Thymus (tissue), 11 donors: ENCODE measurements around the gene CHL1. TPM values are rescaled to one million over a fixed set of nuclear protein-coding genes. Genes with fewer than 3 reads are reported as not detected.

Experiments used
- DNase-seq, 9 donors: peaks; one replicate each; pipeline ENCODE4 v3.0.0-alpha.2; 2013; ENCODE audit warnings: low spot score in 9 of 9, low read depth in 6 of 9, missing footprints in 1 of 9
- H3K27ac ChIP-seq, 2 donors: one replicate each; pipeline ENCODE4 v1.5.1; 2013; ENCODE audit warnings: control low read depth in 1 of 2, low read depth in 1 of 2, low read length in 1 of 2, mild to moderate bottlenecking in 1 of 2, moderate library complexity in 1 of 2
- H3K27me3 ChIP-seq, 2 donors: one replicate each; pipeline ENCODE4 v1.5.1; 2013; ENCODE audit warnings: low read length in 1 of 2; ENCODE audit not compliant: control insufficient read depth in 2 of 2, insufficient read depth in 1 of 2
- H3K36me3 ChIP-seq, 2 donors: one replicate each; pipeline ENCODE4 v1.5.1; 2013; ENCODE audit warnings: low read length in 1 of 2, mild to moderate bottlenecking in 1 of 2, moderate library complexity in 1 of 2; ENCODE audit not compliant: control insufficient read depth in 2 of 2, insufficient read depth in 2 of 2
- H3K4me1 ChIP-seq, 2 donors: one replicate each; pipeline ENCODE4 v1.5.1; 2013; ENCODE audit warnings: low read length in 2 of 2; ENCODE audit not compliant: control insufficient read depth in 2 of 2, insufficient read depth in 2 of 2
- H3K4me3 ChIP-seq, 2 donors: one replicate each; pipeline ENCODE4 v1.5.1; 2013; ENCODE audit warnings: low read length in 2 of 2, control low read depth in 1 of 2, mild to moderate bottlenecking in 1 of 2
- H3K9me3 ChIP-seq, 2 donors: one replicate each; pipeline ENCODE4 v1.5.1; 2013; ENCODE audit warnings: low read length in 1 of 2, mild to moderate bottlenecking in 1 of 2; ENCODE audit not compliant: control insufficient read depth in 2 of 2, insufficient read depth in 1 of 2
- WGBS: extraction: QIAGEN DNeasy Blood & Tissue Kit; methylation state at CpG from one replicate; pipeline ENCODE4 v1.1.7; 2013; 5-methylcytosine and 5-hydroxymethylcytosine counted together
- polyA plus RNA-seq: library from polyadenylated mRNA; stranded (reverse); fragments of 200-250 nt; gene quantifications from one replicate; pipeline ENCODE4 v1.2.3, GENCODE V29; 2013
- total RNA-seq: library from RNA; stranded (reverse); fragments of 120-200 nt; gene quantifications from one replicate; pipeline ENCODE4 v1.2.4, GENCODE V29; 2013
- donor health status: healthy.

Gene CHL1
- total and polyA plus RNA-seq, 2 donors, result 0.66 to 1.5 TPM

- no peaks in the 10 kb centered on the region for H3K4me1 ChIP-seq
- no peaks in the 10 kb centered on the region for H3K36me3 ChIP-seq
- DNase-seq, result peak in 2 of 9 donors; percentile 1 to 2
- H3K27me3 ChIP-seq, result no peaks in the 10 kb centered on the region
- H3K4me3 ChIP-seq, result no peak overlapping the region
- H3K27ac ChIP-seq, result no peak overlapping the region
- no peaks in the 10 kb centered on the region for H3K9me3 ChIP-seq
Measured at GRCh38 chr3:414063-414462, 217.5 kb downstream of the CHL1 start.

GRCh38 chr3:418239-418929 is 221.8 kb downstream of the CHL1 start:
- H3K9me3 ChIP-seq, result no peaks in the 10 kb centered on the region
- H3K36me3 ChIP-seq, result no peaks in the 10 kb centered on the region
- WGBS, result 70% methylated on average over 7 of the region's 7 CpGs
- H3K4me1 ChIP-seq, result no peaks in the 10 kb centered on the region
- no peaks in the 10 kb centered on the region for H3K27me3 ChIP-seq
- no peak overlapping the region for H3K27ac ChIP-seq
- no peak overlapping the region for H3K4me3 ChIP-seq
- DNase-seq, result no peak

- Histone ChIP-seq H3K4me3 (no peak overlapping the region), H3K4me1 (no peaks in the 10 kb centered on the region), H3K27me3 (no peaks in the 10 kb centered on the region), H3K27ac (no peak overlapping the region), H3K36me3 (no peaks in the 10 kb centered on the region), H3K9me3 (no peaks in the 10 kb centered on the region)
- no peak for DNase-seq
- WGBS, result 93% methylated on average over 5 of the region's 5 CpGs
Measured at GRCh38 chr3:420584-420983, 224.0 kb downstream of the CHL1 start.

GRCh38 chr3:425079-425478 is 228.5 kb downstream of the CHL1 start:
- Histone ChIP-seq H3K27me3 (no peaks in the 10 kb centered on the region), H3K36me3 (no peaks in the 10 kb centered on the region), H3K27ac (no peak overlapping the region), H3K4me1 (no peaks in the 10 kb centered on the region), H3K4me3 (no peak overlapping the region), H3K9me3 (no peaks in the 10 kb centered on the region)
- 94% methylated on average over 3 of the region's 3 CpGs for WGBS
- no peak for DNase-seq

- no peaks in the 10 kb centered on the region for H3K9me3 ChIP-seq
- H3K4me1 ChIP-seq, result no peaks in the 10 kb centered on the region
- H3K27me3 ChIP-seq, result no peaks in the 10 kb centered on the region
- no peaks in the 10 kb centered on the region for H3K36me3 ChIP-seq
- 75% methylated on average over 1 of the region's 1 CpG for WGBS
- no peak for DNase-seq
- H3K27ac ChIP-seq, result no peak overlapping the region
- H3K4me3 ChIP-seq, result no peak overlapping the region
Measured at GRCh38 chr3:426072-426471, 229.5 kb downstream of the CHL1 start.

- H3K36me3 ChIP-seq, result no peaks in the 10 kb centered on the region
- H3K9me3 ChIP-seq, result no peaks in the 10 kb centered on the region
- no peaks in the 10 kb centered on the region for H3K4me1 ChIP-seq
- 77% methylated on average over 4 of the region's 4 CpGs for WGBS
- DNase-seq, result no peak
- no peak overlapping the region for H3K27ac ChIP-seq
- no peaks in the 10 kb centered on the region for H3K27me3 ChIP-seq
- H3K4me3 ChIP-seq, result no peak overlapping the region
Measured at GRCh38 chr3:427128-427527, 230.6 kb downstream of the CHL1 start.

GRCh38 chr3:430186-430585 is 233.6 kb downstream of the CHL1 start:
- Histone ChIP-seq H3K27me3 (no peaks in the 10 kb centered on the region), H3K4me3 (no peak overlapping the region), H3K27ac (no peak overlapping the region), H3K36me3 (no peaks in the 10 kb centered on the region), H3K4me1 (no peaks in the 10 kb centered on the region), H3K9me3 (no peaks in the 10 kb centered on the region)
- DNase-seq, result no peak
- 93% methylated on average over 4 of the region's 4 CpGs for WGBS

- Histone ChIP-seq H3K9me3 (no peaks in the 10 kb centered on the region), H3K4me3 (no peak overlapping the region), H3K4me1 (no peaks in the 10 kb centered on the region), H3K36me3 (no peaks in the 10 kb centered on the region), H3K27ac (no peak overlapping the region), H3K27me3 (no peaks in the 10 kb centered on the region)
- WGBS, result 58% methylated on average over 3 of the region's 3 CpGs
- DNase-seq, result no peak
Measured at GRCh38 chr3:435161-435560, 238.6 kb downstream of the CHL1 start.

GRCh38 chr3:436053-436452 is 239.5 kb downstream of the CHL1 start:
- no peaks in the 10 kb centered on the region for H3K27me3 ChIP-seq
- 84% methylated on average over 2 of the region's 2 CpGs for WGBS
- H3K9me3 ChIP-seq, result no peaks in the 10 kb centered on the region
- no peaks in the 10 kb centered on the region for H3K4me1 ChIP-seq
- H3K27ac ChIP-seq, result no peak overlapping the region
- H3K4me3 ChIP-seq, result no peak overlapping the region
- DNase-seq, result no peak
- no peaks in the 10 kb centered on the region for H3K36me3 ChIP-seq
